H1 (cell line): ENCODE data around the gene ANKIB1. TPM values are rescaled to one million over a fixed set of nuclear protein-coding genes. Genes with fewer than 3 reads are reported as not detected.
"Not testable (repeated sequence)": the region's sequence is repeated elsewhere in the genome, so short reads cannot be mapped to it uniquely, and the experiment has no call there.

Experiments used
- CTCF ChIA-PET: fragments of 300-600 bp; sonication (Branson Sonifier 250); formaldehyde crosslinking; loops from one replicate; lab custom pipeline; 2021; ENCODE audit not compliant: partially characterized antibody; lab: Charles Lee
- POLR2A ChIA-PET: fragments of 300-600 bp; sonication (Branson Sonifier 250); formaldehyde crosslinking; loops from one replicate; lab custom pipeline; 2021; ENCODE audit warnings: inconsistent platforms; ENCODE audit not compliant: partially characterized antibody; lab: Charles Lee
- DNase-seq, 2 experiments: peaks; one replicate each; pipeline versions ENCODE4 v3.0.0 to v3.0.0-alpha.2; 2010 to 2022; ENCODE audit warnings: low spot score in 2 of 2, low read depth in 1 of 2, mixed read lengths in 1 of 2
- FAIRE-seq: peaks from 2 replicates; lab custom pipeline; 2011; peaks lifted over from hg19 to GRCh38; lab: Jason Lieb, UNC
- H2AFZ ChIP-seq: 2 replicates; pipeline ENCODE4 v1.8.1; 2012; ENCODE audit warnings: low read length, inconsistent platforms
- H2AK5ac ChIP-seq: 2 replicates; pipeline ENCODE4 v1.6.1; 2013; ENCODE audit warnings: low read depth, low read length
- H2BK120ac ChIP-seq: replicated peaks from 2 replicates; pipeline ENCODE3; 2013; ENCODE audit warnings: low read depth, low read length, inconsistent platforms
- H2BK12ac ChIP-seq: 2 replicates; pipeline ENCODE4 v1.6.1; 2013; ENCODE audit warnings: low read depth, low read length
- H2BK15ac ChIP-seq: 2 replicates; pipeline ENCODE4 v1.6.1; 2013; ENCODE audit warnings: low read length
- H2BK20ac ChIP-seq: 2 replicates; pipeline ENCODE4 v1.6.1; 2013; ENCODE audit warnings: low read length
- H2BK5ac ChIP-seq: 2 replicates; pipeline ENCODE4 v1.6.1; 2013; ENCODE audit warnings: low read depth, low read length
- H3K14ac ChIP-seq: 2 replicates; pipeline ENCODE4 v1.6.1; 2013; ENCODE audit warnings: inconsistent platforms; ENCODE audit not compliant: insufficient read length
- H3K18ac ChIP-seq: 2 replicates; pipeline ENCODE4 v1.6.1; 2013; ENCODE audit warnings: low read length; ENCODE audit errors: extremely low read depth
- H3K23ac ChIP-seq: 2 replicates; pipeline ENCODE4 v1.6.1; 2013; ENCODE audit warnings: inconsistent platforms; ENCODE audit not compliant: insufficient read length
- H3K23me2 ChIP-seq: 2 replicates; pipeline ENCODE4 v1.6.1; 2013; ENCODE audit warnings: low read depth, low read length
- H3K27ac ChIP-seq: 2 replicates; pipeline ENCODE4 v1.6.1; 2011; ENCODE audit warnings: low read depth, low read length, inconsistent platforms
- H3K27me3 ChIP-seq, 4 experiments: replicated peaks in 1 of 4; 1 replicate in 1 of 4; 2 replicates in 3 of 4; pipeline versions ENCODE4 v1.6.1 to v1.8.1; 2011 to 2013; ENCODE audit warnings: low read length in 3 of 4, mild to moderate bottlenecking in 3 of 4, inconsistent platforms in 2 of 4, mixed read lengths in 2 of 4, moderate library complexity in 1 of 4; ENCODE audit not compliant: control insufficient read depth in 3 of 4, insufficient read depth in 3 of 4; ENCODE audit errors: extremely low read depth in 1 of 4
- H3K36me3 ChIP-seq, 4 experiments: 2 replicates each; pipeline versions ENCODE4 v1.6.1 to v1.8.1; 2011 to 2013; ENCODE audit warnings: mild to moderate bottlenecking in 4 of 4, low read length in 3 of 4, moderate library complexity in 2 of 4, control low read depth in 1 of 4, inconsistent platforms in 1 of 4; ENCODE audit not compliant: insufficient read depth in 4 of 4, control insufficient read depth in 2 of 4
- H3K4ac ChIP-seq: replicated peaks from 2 replicates; pipeline ENCODE3; 2013; ENCODE audit warnings: low read length, low read depth, mixed read lengths, inconsistent platforms; ENCODE audit not compliant: insufficient read length
- H3K4me1 ChIP-seq, 4 experiments: replicated peaks in 1 of 4; 1 replicate in 1 of 4; 2 replicates in 3 of 4; pipeline versions ENCODE4 v1.6.1 to v1.8.1; 2011 to 2013; ENCODE audit warnings: low read length in 3 of 4, inconsistent platforms in 2 of 4, mixed read lengths in 1 of 4; ENCODE audit not compliant: insufficient read depth in 4 of 4, control insufficient read depth in 3 of 4
- H3K4me2 ChIP-seq, 2 experiments: 2 replicates each; pipeline versions ENCODE4 v1.6.1 to v1.8.1; 2011 to 2013; ENCODE audit warnings: low read depth in 2 of 2, low read length in 2 of 2, control low read depth in 1 of 2, inconsistent platforms in 1 of 2, mild to moderate bottlenecking in 1 of 2; ENCODE audit not compliant: insufficient read depth in 1 of 2
- H3K4me3 ChIP-seq, 4 experiments: fragments of 200-600, 300-600 bp in 1 of 4; sonication (generic), shearing (Covaris generic), sonication (Bioruptor Twin) in 1 of 4; 2 replicates each; pipeline versions ENCODE4 v1.5.1 to v1.8.1; 2011 to 2016; ENCODE audit warnings: low read length in 4 of 4, low read depth in 3 of 4, control low read depth in 2 of 4, inconsistent platforms in 2 of 4, mild to moderate bottlenecking in 2 of 4, mixed read lengths in 1 of 4, moderate library complexity in 1 of 4; ENCODE audit not compliant: insufficient read depth in 2 of 4; ENCODE audit errors: extremely low read depth in 1 of 4
- H3K56ac ChIP-seq: replicated peaks from 2 replicates; pipeline ENCODE3; 2013; ENCODE audit warnings: low read depth, mild to moderate bottlenecking, mixed read lengths, low read length, inconsistent platforms; ENCODE audit not compliant: insufficient read length
- H3K79me1 ChIP-seq: 2 replicates; pipeline ENCODE4 v1.6.1; 2013; ENCODE audit warnings: low read depth, low read length, control low read depth
- H3K79me2 ChIP-seq, 2 experiments: 2 replicates each; pipeline versions ENCODE4 v1.6.1 to v1.8.1; 2012 to 2013; ENCODE audit warnings: low read length in 2 of 2, mild to moderate bottlenecking in 2 of 2, inconsistent platforms in 1 of 2; ENCODE audit not compliant: insufficient read depth in 2 of 2, control insufficient read depth in 1 of 2
- H3K9ac ChIP-seq, 4 experiments: replicated peaks in 1 of 4; 1 replicate in 1 of 4; 2 replicates in 3 of 4; pipeline versions ENCODE4 v1.6.1 to v1.8.1; 2011 to 2013; ENCODE audit warnings: low read depth in 3 of 4, low read length in 3 of 4, control low read depth in 2 of 4, mild to moderate bottlenecking in 2 of 4, moderate library complexity in 2 of 4, inconsistent platforms in 1 of 4; ENCODE audit errors: extremely low read depth in 1 of 4
- H3K9me3 ChIP-seq, 2 experiments: 2 replicates each; pipeline versions ENCODE4 v1.6.1 to v1.8.1; 2012 to 2013; ENCODE audit warnings: mild to moderate bottlenecking in 2 of 2, moderate library complexity in 2 of 2, control low read depth in 1 of 2, inconsistent platforms in 1 of 2, low read depth in 1 of 2, low read length in 1 of 2, mixed read lengths in 1 of 2; ENCODE audit not compliant: insufficient read depth in 2 of 2
- H4K20me1 ChIP-seq, 2 experiments: replicated peaks in 1 of 2; 2 replicates each; pipeline versions ENCODE3 to v1.8.1; 2011 to 2013; ENCODE audit warnings: inconsistent platforms in 2 of 2, low read length in 2 of 2, mild to moderate bottlenecking in 1 of 2; ENCODE audit not compliant: insufficient read depth in 2 of 2, control insufficient read depth in 1 of 2
- H4K5ac ChIP-seq: 2 replicates; pipeline ENCODE4 v1.6.1; 2013; ENCODE audit warnings: low read length, low read depth, mixed read lengths, inconsistent platforms; ENCODE audit not compliant: insufficient read length
- H4K8ac ChIP-seq: 2 replicates; pipeline ENCODE4 v1.8.0; 2013; ENCODE audit warnings: mild to moderate bottlenecking, moderate library complexity, low read length, inconsistent platforms; ENCODE audit not compliant: insufficient read depth; ENCODE audit errors: extremely low read depth
- H4K91ac ChIP-seq: replicated peaks from 2 replicates; pipeline ENCODE3; 2013; ENCODE audit warnings: low read length, mixed read lengths, inconsistent platforms; ENCODE audit not compliant: insufficient read length
- WGBS, 2 experiments: shearing (Covaris generic) in 1 of 2; methylation state at CpG; one replicate each; pipeline versions ENCODE4 v1.1.6 to v1.1.7; 2013 to 2015; ENCODE audit warnings: low lambda C conversion rate in 2 of 2, mixed read lengths in 2 of 2, inconsistent platforms in 1 of 2, low coverage in 1 of 2, missing lambda C conversion rate in 1 of 2; ENCODE audit not compliant: insufficient replicate concordance in 2 of 2, insufficient coverage in 1 of 2, insufficient read length in 1 of 2; ENCODE audit errors: extremely low coverage in 1 of 2, missing lambda C conversion rate in 1 of 2; 5-methylcytosine and 5-hydroxymethylcytosine counted together
- polyA plus RNA-seq, 7 experiments: library from polyadenylated mRNA; depleted of rRNA in 3 of 7; stranded (reverse) in 5 of 7; unstranded in 2 of 7; fragments of >200 nt in 5 of 7; fragments of 200-250 nt in 2 of 7; gene quantifications; 1 replicate in 5 of 7; 2 replicates in 1 of 7; 4 replicates in 1 of 7; pipeline versions ENCODE4 v1.2.1 to v1.2.3, GENCODE V29; 2011 to 2013; ENCODE audit warnings: missing spikeins in 2 of 7, mixed read lengths in 2 of 7
- total RNA-seq: library from RNA; stranded (reverse); fragmentation: NEBNext Ultra II Directional; extraction: Animal tissue kit (Norgen Biotek cat#: 25700); gene quantifications from 2 replicates; pipeline ENCODE4 v1.2.1, GENCODE V29; 2021

The ANKIB1 gene
- total and polyA plus RNA-seq, 2 of the 8 experiments (the other 6 are each of a cell fraction or from before 2014, with no cell fraction given): 19.2 to 43.0 TPM

- H2AK5ac ChIP-seq, H3K56ac ChIP-seq, H2BK12ac ChIP-seq, H4K91ac ChIP-seq, H4K20me1 ChIP-seq, H2BK5ac ChIP-seq, H3K9ac ChIP-seq, H3K79me2 ChIP-seq, H3K4ac ChIP-seq, H3K27me3 ChIP-seq, H3K4me1 ChIP-seq, H3K23me2 ChIP-seq, H2BK15ac ChIP-seq, H3K4me3 ChIP-seq, H2AFZ ChIP-seq, FAIRE-seq, H3K27ac ChIP-seq, H4K5ac ChIP-seq, POLR2A ChIA-PET, DNase-seq, H3K18ac ChIP-seq, H4K8ac ChIP-seq, H3K14ac ChIP-seq, H3K4me2 ChIP-seq, H2BK20ac ChIP-seq, H3K79me1 ChIP-seq, H2BK120ac ChIP-seq, H3K23ac ChIP-seq, H3K9me3 ChIP-seq: not testable (repeated sequence)
- CTCF ChIA-PET: interaction anchor here (1.5 kb wide), 1 partner anchor 88 kb away, joined by 3 read pairs; the partner anchor contains the start of gene GATAD1
- WGBS, 2 experiments: 90% methylated on average over 2 of the region's 2 CpGs; no CpG with 5 or more reads in 1 of the 2 experiments
- H3K36me3 ChIP-seq: peaks cover 0 to 10% (median under 1%) of the 10 kb centered on the region in 4 experiments; a peak in 2 of 8 replicates
Measured at GRCh38 chr7:92359179-92359578, 113.4 kb downstream of the ANKIB1 start.
